OCI-M2 (cell line): ENCODE measurements around the gene DBF4.

Source experiments
- DNase-seq: peaks from one replicate; lab custom pipeline; 2025; ENCODE audit not compliant: unreplicated experiment; lab: John Stamatoyannopoulos, UW

Gene DBF4

DNA sequence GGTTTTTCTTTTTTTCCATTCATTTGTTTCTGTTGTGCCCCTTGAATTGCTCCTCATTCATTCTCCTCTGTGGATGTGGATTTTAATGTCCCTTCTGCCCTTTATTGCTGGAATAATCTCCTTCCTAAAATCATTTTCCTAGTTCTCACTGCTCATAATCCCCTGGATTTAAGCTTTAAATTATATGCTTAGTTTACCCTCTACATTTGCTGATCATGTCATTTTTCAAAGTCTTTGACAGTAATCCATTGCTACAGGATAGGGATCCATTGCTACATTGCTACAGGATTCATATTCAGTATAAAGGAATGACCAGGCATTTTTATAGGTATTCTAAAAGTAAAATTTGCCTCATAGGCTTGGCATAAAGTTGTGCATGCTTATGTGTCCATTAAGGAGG, 72.1 kb downstream of the DBF4 start:
- no peak for DNase-seq
